K562 (cell line): Measurements from ENCODE around the gene KIAA0825. TPM values are rescaled to one million over a fixed set of nuclear protein-coding genes. Genes with fewer than 3 reads are reported as not detected.

Experiments
- ASH1L ChIP-seq: fragments of 450-650 bp; IDR thresholded peaks from 2 replicates; pipeline ENCODE4 v1.6.1; 2018; ENCODE audit warnings: borderline replicate concordance, mild to moderate bottlenecking, low read depth; ENCODE audit not compliant: partially characterized antibody
- FIP1L1 ChIP-seq: fragments of 200-400 bp; formaldehyde crosslinking; IDR thresholded peaks from 2 replicates; pipeline ENCODE4 v1.6.1; 2018; ENCODE audit warnings: mild to moderate bottlenecking, low read depth, low read length; ENCODE audit not compliant: poor library complexity, severe bottlenecking
- FOSL1 ChIP-seq: fragments of 200-800 bp; sonication (Bioruptor generic); conservative IDR thresholded peaks from 2 replicates; pipeline ENCODE4 v1.6.1; 2016; ENCODE audit warnings: missing genetic modification characterization, missing compliant biosample characterization
- GABPA ChIP-seq: fragments of 200-800 bp; sonication (Bioruptor generic); conservative IDR thresholded peaks from 2 replicates; pipeline ENCODE4 v1.6.1; 2016; ENCODE audit warnings: low read depth, missing genetic modification characterization, missing compliant biosample characterization
- HLTF ChIP-seq: fragments of 450-650 bp; IDR thresholded peaks from 2 replicates; pipeline ENCODE4 v1.6.1; 2016
- TBP ChIP-seq: optimal IDR thresholded peaks from 2 replicates; pipeline ENCODE3; 2011; ENCODE audit warnings: low read depth, low read length, improper control_type of control experiment
- ZBTB7A ChIP-seq: IDR thresholded peaks from 2 replicates; pipeline ENCODE4 v1.6.1; 2011; ENCODE audit warnings: low read depth, mild to moderate bottlenecking, low read length, moderate library complexity, borderline replicate concordance; ENCODE audit not compliant: control insufficient read depth
- ZNF347 ChIP-seq: fragments of 450-650 bp; formaldehyde crosslinking; IDR thresholded peaks from 2 replicates; pipeline ENCODE4 v1.4.0; 2020; ENCODE audit warnings: low read depth, mild to moderate bottlenecking, moderate library complexity
- polyA plus RNA-seq, 8 experiments: library from polyadenylated mRNA; depleted of rRNA in 4 of 8; stranded (reverse) in 5 of 8; unstranded in 3 of 8; fragments of >200 nt; fragmentation: Nextera tagmentation in 2 of 8; fragmentation: Illumina TruSeq in 1 of 8; extraction: Ambion mirVana in 2 of 8; extraction: Trizol in 1 of 8; gene quantifications; 2 replicates each; pipeline versions ENCODE4 v1.2.1 to v1.2.3, GENCODE V29; 2011 to 2014; ENCODE audit warnings: inconsistent platforms in 1 of 8, missing spikeins in 1 of 8
- total RNA-seq, 7 experiments: library from RNA; depleted of rRNA in 6 of 7; stranded (reverse); fragments of >200 nt in 6 of 7; fragmentation: Illumina TruSeq in 2 of 7; extraction: Trizol in 2 of 7; gene quantifications; 2 replicates each; pipeline versions ENCODE4 v1.2.1 to v1.2.3, GENCODE V29; 2011 to 2021; ENCODE audit warnings: low replicate concordance in 1 of 7
- TF ChIP-seq, protein P1 (sequence below): fragments of 450-650 bp; IDR thresholded peaks from 2 replicates; pipeline ENCODE4 v1.7.1; 2018; ENCODE audit warnings: mild to moderate bottlenecking, low read depth; ENCODE audit not compliant: partially characterized antibody
- TF ChIP-seq, protein P2 (sequence below): fragments of 250-450 bp; sonication (Bioruptor Pico); IDR thresholded peaks from 2 replicates; pipeline ENCODE4 v1.5.0; 2021; ENCODE audit warnings: mild to moderate bottlenecking, borderline replicate concordance
- TF ChIP-seq, protein P3 (sequence below), 2 experiments: fragments of 450-650 bp in 1 of 2; sonication (generic) in 1 of 2; formaldehyde crosslinking in 1 of 2; IDR thresholded peaks; 2 replicates each; pipeline versions ENCODE4 v1.7.1 to v1.9.0; 2016 to 2022; ENCODE audit warnings: inconsistent platforms in 1 of 2, mild to moderate bottlenecking in 1 of 2, missing genetic modification reagents in 1 of 2

Gene KIAA0825
- total and polyA plus RNA-seq, 9 of the 15 experiments (the other 6 are each of a cell fraction or from before 2014, with no cell fraction given) = 0.05 to 0.36 (median 0.16) TPM; not detected in 1

DNA sequence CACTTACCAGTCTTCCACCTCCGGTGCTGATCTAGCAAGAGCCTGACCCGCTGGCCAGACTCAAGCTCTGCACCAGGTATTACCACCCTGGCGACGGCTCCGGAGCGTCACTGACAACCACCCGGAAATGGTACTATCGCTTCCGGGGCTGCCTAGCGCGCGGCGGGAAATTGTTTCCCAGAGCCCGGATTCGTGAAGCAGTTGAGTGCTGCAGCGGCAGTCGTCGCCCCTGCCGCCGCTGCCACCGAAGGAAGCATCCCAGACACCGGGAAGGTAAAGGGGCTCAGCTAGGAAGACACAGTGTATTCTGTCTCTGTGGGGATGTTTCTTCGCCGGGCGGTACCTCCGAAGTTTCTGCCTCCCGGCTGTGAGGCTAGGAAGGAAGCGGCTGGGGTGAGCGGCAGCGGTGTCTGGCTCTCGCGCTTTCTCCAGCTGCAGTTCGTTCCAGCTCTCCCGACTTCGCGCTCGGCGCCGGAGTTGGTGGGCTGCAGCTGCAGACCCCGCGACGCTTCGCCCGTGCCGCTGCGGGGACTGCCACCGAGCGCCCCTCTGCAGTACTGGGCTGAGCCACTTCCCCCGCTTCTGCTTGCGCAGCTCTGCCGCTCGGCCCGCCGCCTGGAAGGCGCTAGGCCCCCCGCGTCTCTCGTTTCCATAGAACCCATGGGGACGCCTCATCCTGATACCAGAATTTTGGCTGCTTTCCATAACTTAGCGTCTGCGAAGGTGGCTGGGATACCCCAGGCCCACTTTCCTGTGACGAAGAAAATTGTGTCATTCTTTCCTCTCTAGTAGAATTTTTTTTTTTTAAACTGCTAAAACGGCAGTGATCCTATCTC, at the start of gene KIAA0825, which contains the start of gene SLF1 (continued):
- TF ChIP-seq ZBTB7A = peak; percentile 77; the same call in 1 of the 2 replicates
- TF ChIP-seq ASH1L = no peak
- TF ChIP-seq, protein P1, sequence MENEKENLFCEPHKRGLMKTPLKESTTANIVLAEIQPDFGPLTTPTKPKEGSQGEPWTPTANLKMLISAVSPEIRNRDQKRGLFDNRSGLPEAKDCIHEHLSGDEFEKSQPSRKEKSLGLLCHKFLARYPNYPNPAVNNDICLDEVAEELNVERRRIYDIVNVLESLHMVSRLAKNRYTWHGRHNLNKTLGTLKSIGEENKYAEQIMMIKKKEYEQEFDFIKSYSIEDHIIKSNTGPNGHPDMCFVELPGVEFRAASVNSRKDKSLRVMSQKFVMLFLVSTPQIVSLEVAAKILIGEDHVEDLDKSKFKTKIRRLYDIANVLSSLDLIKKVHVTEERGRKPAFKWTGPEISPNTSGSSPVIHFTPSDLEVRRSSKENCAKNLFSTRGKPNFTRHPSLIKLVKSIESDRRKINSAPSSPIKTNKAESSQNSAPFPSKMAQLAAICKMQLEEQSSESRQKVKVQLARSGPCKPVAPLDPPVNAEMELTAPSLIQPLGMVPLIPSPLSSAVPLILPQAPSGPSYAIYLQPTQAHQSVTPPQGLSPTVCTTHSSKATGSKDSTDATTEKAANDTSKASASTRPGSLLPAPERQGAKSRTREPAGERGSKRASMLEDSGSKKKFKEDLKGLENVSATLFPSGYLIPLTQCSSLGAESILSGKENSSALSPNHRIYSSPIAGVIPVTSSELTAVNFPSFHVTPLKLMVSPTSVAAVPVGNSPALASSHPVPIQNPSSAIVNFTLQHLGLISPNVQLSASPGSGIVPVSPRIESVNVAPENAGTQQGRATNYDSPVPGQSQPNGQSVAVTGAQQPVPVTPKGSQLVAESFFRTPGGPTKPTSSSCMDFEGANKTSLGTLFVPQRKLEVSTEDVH = peak; percentile 99
- TF ChIP-seq ZNF347 (CRISPR knock-in tag) = no peak
- 0 out of 2 replicates have a peak, but pooled peaks have one; percentile 50 for TF ChIP-seq HLTF
- TF ChIP-seq TBP = peak; percentile 46
- TF ChIP-seq, protein P2, sequence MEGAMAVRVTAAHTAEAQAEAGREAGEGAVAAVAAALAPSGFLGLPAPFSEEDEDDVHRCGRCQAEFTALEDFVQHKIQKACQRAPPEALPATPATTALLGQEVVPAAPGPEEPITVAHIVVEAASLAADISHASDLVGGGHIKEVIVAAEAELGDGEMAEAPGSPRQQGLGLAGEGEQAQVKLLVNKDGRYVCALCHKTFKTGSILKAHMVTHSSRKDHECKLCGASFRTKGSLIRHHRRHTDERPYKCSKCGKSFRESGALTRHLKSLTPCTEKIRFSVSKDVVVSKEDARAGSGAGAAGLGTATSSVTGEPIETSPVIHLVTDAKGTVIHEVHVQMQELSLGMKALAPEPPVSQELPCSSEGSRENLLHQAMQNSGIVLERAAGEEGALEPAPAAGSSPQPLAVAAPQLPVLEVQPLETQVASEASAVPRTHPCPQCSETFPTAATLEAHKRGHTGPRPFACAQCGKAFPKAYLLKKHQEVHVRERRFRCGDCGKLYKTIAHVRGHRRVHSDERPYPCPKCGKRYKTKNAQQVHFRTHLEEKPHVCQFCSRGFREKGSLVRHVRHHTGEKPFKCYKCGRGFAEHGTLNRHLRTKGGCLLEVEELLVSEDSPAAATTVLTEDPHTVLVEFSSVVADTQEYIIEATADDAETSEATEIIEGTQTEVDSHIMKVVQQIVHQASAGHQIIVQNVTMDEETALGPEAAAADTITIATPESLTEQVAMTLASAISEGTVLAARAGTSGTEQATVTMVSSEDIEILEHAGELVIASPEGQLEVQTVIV (CRISPR knock-in tag) = no peak
- peak; percentile 100 for TF ChIP-seq GABPA (tag)
- TF ChIP-seq, protein P3, sequence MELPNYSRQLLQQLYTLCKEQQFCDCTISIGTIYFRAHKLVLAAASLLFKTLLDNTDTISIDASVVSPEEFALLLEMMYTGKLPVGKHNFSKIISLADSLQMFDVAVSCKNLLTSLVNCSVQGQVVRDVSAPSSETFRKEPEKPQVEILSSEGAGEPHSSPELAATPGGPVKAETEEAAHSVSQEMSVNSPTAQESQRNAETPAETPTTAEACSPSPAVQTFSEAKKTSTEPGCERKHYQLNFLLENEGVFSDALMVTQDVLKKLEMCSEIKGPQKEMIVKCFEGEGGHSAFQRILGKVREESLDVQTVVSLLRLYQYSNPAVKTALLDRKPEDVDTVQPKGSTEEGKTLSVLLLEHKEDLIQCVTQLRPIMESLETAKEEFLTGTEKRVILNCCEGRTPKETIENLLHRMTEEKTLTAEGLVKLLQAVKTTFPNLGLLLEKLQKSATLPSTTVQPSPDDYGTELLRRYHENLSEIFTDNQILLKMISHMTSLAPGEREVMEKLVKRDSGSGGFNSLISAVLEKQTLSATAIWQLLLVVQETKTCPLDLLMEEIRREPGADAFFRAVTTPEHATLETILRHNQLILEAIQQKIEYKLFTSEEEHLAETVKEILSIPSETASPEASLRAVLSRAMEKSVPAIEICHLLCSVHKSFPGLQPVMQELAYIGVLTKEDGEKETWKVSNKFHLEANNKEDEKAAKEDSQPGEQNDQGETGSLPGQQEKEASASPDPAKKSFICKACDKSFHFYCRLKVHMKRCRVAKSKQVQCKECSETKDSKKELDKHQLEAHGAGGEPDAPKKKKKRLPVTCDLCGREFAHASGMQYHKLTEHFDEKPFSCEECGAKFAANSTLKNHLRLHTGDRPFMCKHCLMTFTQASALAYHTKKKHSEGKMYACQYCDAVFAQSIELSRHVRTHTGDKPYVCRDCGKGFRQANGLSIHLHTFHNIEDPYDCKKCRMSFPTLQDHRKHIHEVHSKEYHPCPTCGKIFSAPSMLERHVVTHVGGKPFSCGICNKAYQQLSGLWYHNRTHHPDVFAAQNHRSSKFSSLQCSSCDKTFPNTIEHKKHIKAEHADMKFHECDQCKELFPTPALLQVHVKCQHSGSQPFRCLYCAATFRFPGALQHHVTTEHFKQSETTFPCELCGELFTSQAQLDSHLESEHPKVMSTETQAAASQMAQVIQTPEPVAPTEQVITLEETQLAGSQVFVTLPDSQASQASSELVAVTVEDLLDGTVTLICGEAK (IDR thresholded peaks at IDR 0.05) = peak; percentile 99
- TF ChIP-seq, protein P3 (CRISPR knock-in tag; IDR thresholded peaks at IDR 0.05) = no peak
- TF ChIP-seq FIP1L1 = peak; percentile 33
- no peak for TF ChIP-seq FOSL1
